ENCODE data around the gene ZAP70.
"Not testable (repeated sequence)": the region's sequence is repeated elsewhere in the genome, so short reads cannot be mapped to it uniquely, and the experiment has no call there.

The ZAP70 gene

GRCh38 chr2:97706708-97707345, 6.5 kb upstream of the ZAP70 start:
- no peak for DNase-seq (ENCODE audit: extremely low spot score)
- POLR2A ChIA-PET = interaction anchor here (1.5 kb wide), 1 partner anchor 116 kb away, joined by 5 read pairs; no protein-coding TSS in a partner anchor
- CTCF ChIA-PET = interaction anchor here (3.6 kb wide), 1 partner anchor 8 kb away, joined by 36 read pairs; no protein-coding TSS in a partner anchor
- no peak for TF ChIP-seq L3MBTL2 (conservative IDR thresholded peaks at IDR 0.05)
- TF ChIP-seq SP1 (IDR thresholded peaks at IDR 0.05) = no peak
- TF ChIP-seq ARNT (IDR thresholded peaks at IDR 0.05) = no peak
- TF ChIP-seq FOXA1 (IDR thresholded peaks at IDR 0.05) = no peak
- no peak for TF ChIP-seq NFRKB (IDR thresholded peaks at IDR 0.05)

- TF ChIP-seq SUZ12 (IDR thresholded peaks at IDR 0.05) (no peak), FOXK2 (IDR thresholded peaks at IDR 0.05) (no peak), ELF4 (IDR thresholded peaks at IDR 0.05) (no peak), TARDBP (IDR thresholded peaks at IDR 0.05) (no peak), L3MBTL2 (conservative IDR thresholded peaks at IDR 0.05) (no peak), BHLHE40 (IDR thresholded peaks at IDR 0.05; ENCODE audit: borderline replicate concordance) (no peak), ARNT (IDR thresholded peaks at IDR 0.05) (no peak), NFRKB (IDR thresholded peaks at IDR 0.05) (no peak), SP1 (IDR thresholded peaks at IDR 0.05) (no peak), FOXA1 (IDR thresholded peaks at IDR 0.05) (no peak), LEF1 (IDR thresholded peaks at IDR 0.05; ENCODE audit: borderline replicate concordance) (no peak), ZNF384 (IDR thresholded peaks at IDR 0.05) (no peak), PKNOX1 (IDR thresholded peaks at IDR 0.05) (no peak), CTBP1 (IDR thresholded peaks at IDR 0.05; ENCODE audit: borderline replicate concordance) (no peak), HDGF (IDR thresholded peaks at IDR 0.05; ENCODE audit: borderline replicate concordance) (no peak), FOXM1 (IDR thresholded peaks at IDR 0.05; ENCODE audit: borderline replicate concordance) (no peak)
- CTCF ChIA-PET = interaction anchor here (1.4 to 3.6 kb wide), 2 partner anchors 9 to 11 kb away, joined by 3 to 36 read pairs; no protein-coding TSS in a partner anchor
- POLR2A ChIA-PET = interaction anchor here (1.5 kb wide), 1 partner anchor 117 kb away, joined by 5 read pairs; no protein-coding TSS in a partner anchor
- DNase-seq (ENCODE audit: extremely low spot score) = no peak
These were observed 5.9 kb upstream of the ZAP70 start for GRCh38 chr2:97707362-97708047.

GRCh38 chr2:97708048-97708380, 5.4 kb upstream of the ZAP70 start:
- POLR2A ChIA-PET = interaction anchor here (1.5 kb wide), 1 partner anchor 117 kb away, joined by 5 read pairs; no protein-coding TSS in a partner anchor
- CTCF ChIA-PET = interaction anchor here (1.4 to 3.6 kb wide), 2 partner anchors 10 kb away, joined by 3 to 36 read pairs; no protein-coding TSS in a partner anchor
- DNase-seq (ENCODE audit: extremely low spot score) = no peak
- no peak for TF ChIP-seq ARNT (IDR thresholded peaks at IDR 0.05)
- no peak for TF ChIP-seq TARDBP (IDR thresholded peaks at IDR 0.05)
- TF ChIP-seq NFRKB (IDR thresholded peaks at IDR 0.05) = no peak
- TF ChIP-seq PKNOX1 (IDR thresholded peaks at IDR 0.05) = no peak
- no peak for TF ChIP-seq ELF4 (IDR thresholded peaks at IDR 0.05)
- TF ChIP-seq CTBP1 (IDR thresholded peaks at IDR 0.05; ENCODE audit: borderline replicate concordance) = no peak
- TF ChIP-seq L3MBTL2 (conservative IDR thresholded peaks at IDR 0.05) = no peak
- no peak for TF ChIP-seq HDGF (IDR thresholded peaks at IDR 0.05; ENCODE audit: borderline replicate concordance)
- no peak for TF ChIP-seq BHLHE40 (IDR thresholded peaks at IDR 0.05; ENCODE audit: borderline replicate concordance)
- TF ChIP-seq LEF1 (IDR thresholded peaks at IDR 0.05; ENCODE audit: borderline replicate concordance) = no peak
- TF ChIP-seq FOXK2 (IDR thresholded peaks at IDR 0.05) = no peak
- no peak for TF ChIP-seq FOXM1 (IDR thresholded peaks at IDR 0.05; ENCODE audit: borderline replicate concordance)
- no peak for TF ChIP-seq FOXA1 (IDR thresholded peaks at IDR 0.05)
- no peak for TF ChIP-seq ZNF384 (IDR thresholded peaks at IDR 0.05)

GRCh38 chr2:97708608-97709007, 4.8 kb upstream of the ZAP70 start:
- DNase-seq (ENCODE audit: extremely low spot score) = no peak
- ChIA-PET CTCF (interaction anchor here (1.4 to 3.6 kb wide), 2 partner anchors 9 to 10 kb away, joined by 3 to 36 read pairs; no protein-coding TSS in a partner anchor), POLR2A (interaction anchor here (1.5 kb wide), 1 partner anchor 118 kb away, joined by 5 read pairs; no protein-coding TSS in a partner anchor)
- TF ChIP-seq PKNOX1 (IDR thresholded peaks at IDR 0.05) = no peak
- no peak for TF ChIP-seq TARDBP (IDR thresholded peaks at IDR 0.05)
- no peak for TF ChIP-seq SP1 (IDR thresholded peaks at IDR 0.05)
- TF ChIP-seq BHLHE40 (IDR thresholded peaks at IDR 0.05; ENCODE audit: borderline replicate concordance) = no peak
- no peak for TF ChIP-seq LEF1 (IDR thresholded peaks at IDR 0.05; ENCODE audit: borderline replicate concordance)
- TF ChIP-seq FOXA1 (IDR thresholded peaks at IDR 0.05) = no peak
- no peak for TF ChIP-seq CTBP1 (IDR thresholded peaks at IDR 0.05; ENCODE audit: borderline replicate concordance)
- TF ChIP-seq HDGF (IDR thresholded peaks at IDR 0.05; ENCODE audit: borderline replicate concordance) = no peak
- TF ChIP-seq NFRKB (IDR thresholded peaks at IDR 0.05) = no peak
- no peak for TF ChIP-seq FOXM1 (IDR thresholded peaks at IDR 0.05; ENCODE audit: borderline replicate concordance)
- TF ChIP-seq L3MBTL2 (conservative IDR thresholded peaks at IDR 0.05) = no peak

GRCh38 chr2:97711394-97711711, 2.0 kb upstream of the ZAP70 start:
- ChIA-PET POLR2A (no interaction called here), CTCF (no interaction called here)
- TF ChIP-seq TARDBP (IDR thresholded peaks at IDR 0.05) (no peak), HDGF (IDR thresholded peaks at IDR 0.05; ENCODE audit: borderline replicate concordance) (no peak), FOXA1 (IDR thresholded peaks at IDR 0.05) (no peak), ARNT (IDR thresholded peaks at IDR 0.05) (no peak), LEF1 (IDR thresholded peaks at IDR 0.05; ENCODE audit: borderline replicate concordance) (no peak), CTBP1 (IDR thresholded peaks at IDR 0.05; ENCODE audit: borderline replicate concordance) (no peak), SUZ12 (IDR thresholded peaks at IDR 0.05) (no peak), PKNOX1 (IDR thresholded peaks at IDR 0.05) (no peak), FOXM1 (IDR thresholded peaks at IDR 0.05; ENCODE audit: borderline replicate concordance) (no peak), NFRKB (IDR thresholded peaks at IDR 0.05) (no peak), BHLHE40 (IDR thresholded peaks at IDR 0.05; ENCODE audit: borderline replicate concordance) (no peak), ZNF384 (IDR thresholded peaks at IDR 0.05) (no peak), L3MBTL2 (conservative IDR thresholded peaks at IDR 0.05) (no peak), SP1 (IDR thresholded peaks at IDR 0.05) (no peak)

GRCh38 chr2:97712175-97712574, 1.2 kb upstream of the ZAP70 start:
- DNase-seq (ENCODE audit: extremely low spot score); POLR2A ChIA-PET: not testable (repeated sequence)
- CTCF ChIA-PET = interaction anchor here (1.1 kb wide), 1 partner anchor 170 kb away, joined by 3 read pairs; no protein-coding TSS in a partner anchor

More at GRCh38 chr2:97711394-97711711, 2.0 kb upstream of the ZAP70 start:
- DNase-seq (ENCODE audit: extremely low spot score) = no peak

Measured in HEK293T (cell line).